Measurements from ENCODE around the gene TRPM3.
"Not testable (repeated sequence)": the region's sequence is repeated elsewhere in the genome, so short reads cannot be mapped to it uniquely, and the experiment has no call there.

The TRPM3 gene

GRCh38 chr9:70988551-70988950, 132.9 kb downstream of the TRPM3 start:
- DNase-seq = no peak

GRCh38 chr9:70987986-70988385, 133.4 kb downstream of the TRPM3 start:
- DNase-seq = no peak

- DNase-seq = no peak
Observed at GRCh38 chr9:70986984-70987383, 134.4 kb downstream of the TRPM3 start.

GRCh38 chr9:70983723-70984295, 137.6 kb downstream of the TRPM3 start:
- no peak for DNase-seq

GRCh38 chr9:70981312-70981711, 140.1 kb downstream of the TRPM3 start:
- DNase-seq = no peak

GRCh38 chr9:70979966-70980365, 141.5 kb downstream of the TRPM3 start:
- DNase-seq = no peak

- no peak for DNase-seq
Observed at GRCh38 chr9:70978085-70978484, 143.3 kb downstream of the TRPM3 start.

GRCh38 chr9:70975821-70976220, 145.6 kb downstream of the TRPM3 start:
- DNase-seq = no peak

- DNase-seq = no peak
Observed at GRCh38 chr9:70971723-70972122, 149.7 kb downstream of the TRPM3 start.

- not testable (repeated sequence) for DNase-seq
Observed at GRCh38 chr9:70966380-70966779, 155.0 kb downstream of the TRPM3 start.

- DNase-seq = no peak
Observed at GRCh38 chr9:70964861-70965260, 156.6 kb downstream of the TRPM3 start.

GRCh38 chr9:70963554-70963953, 157.9 kb downstream of the TRPM3 start:
- DNase-seq = no peak

- no peak for DNase-seq
Observed at GRCh38 chr9:70962761-70963440, 158.5 kb downstream of the TRPM3 start.

GRCh38 chr9:70959366-70959765, 162.1 kb downstream of the TRPM3 start:
- DNase-seq = no peak

- DNase-seq = no peak
Observed at GRCh38 chr9:70954596-70955143, 166.8 kb downstream of the TRPM3 start.

- no peak for DNase-seq
Observed at GRCh38 chr9:70954126-70954525, 167.3 kb downstream of the TRPM3 start.

GRCh38 chr9:70951749-70952727, 169.4 kb downstream of the TRPM3 start:
- DNase-seq = no peak

- no peak for DNase-seq
Observed at GRCh38 chr9:70950270-70950669, 171.2 kb downstream of the TRPM3 start.

GRCh38 chr9:70949239-70949638, 172.2 kb downstream of the TRPM3 start:
- no peak for DNase-seq

GRCh38 chr9:70948744-70949143, 172.7 kb downstream of the TRPM3 start:
- no peak for DNase-seq

GRCh38 chr9:70947511-70947910, 173.9 kb downstream of the TRPM3 start:
- DNase-seq = no peak

- no peak for DNase-seq
Observed at GRCh38 chr9:70947086-70947485, 174.3 kb downstream of the TRPM3 start.

- no peak for DNase-seq
Observed at GRCh38 chr9:70945301-70945700, 176.1 kb downstream of the TRPM3 start.

Data from CD4-positive, alpha-beta T cell treated with Interleukin-6 for 4 hours (primary cell).